Esophagus muscularis mucosa (tissue), 4 donors: Measurements from ENCODE around the gene SYT17.

Experiments used
- CTCF ChIP-seq, 3 experiments: fragments of 200-600 bp in 2 of 3; fragments of 450-650 bp in 1 of 3; sonication (generic) in 2 of 3; IDR thresholded peaks; one replicate each; pipeline ENCODE4 v1.5.1; 2017 to 2019; ENCODE audit warnings: antibody characterized with exemption in 3 of 3, mild to moderate bottlenecking in 2 of 3, moderate library complexity in 1 of 3
- EP300 ChIP-seq: sonication (generic); formaldehyde crosslinking; IDR thresholded peaks from one replicate; pipeline ENCODE4 v1.6.1; 2017; ENCODE audit warnings: antibody characterized with exemption
- POLR2A ChIP-seq: fragments of 450-650 bp; IDR thresholded peaks from one replicate; pipeline ENCODE4 v1.6.1; 2017; ENCODE audit warnings: antibody characterized with exemption, moderate library complexity, mild to moderate bottlenecking, low read depth
- POLR2AphosphoS5 ChIP-seq, 2 donors: sonication (generic); formaldehyde crosslinking; IDR thresholded peaks; one replicate each; pipeline ENCODE4 v1.6.1; 2017; ENCODE audit warnings: antibody characterized with exemption in 2 of 2

- TF ChIP-seq POLR2AphosphoS5 (IDR thresholded peaks at IDR 0.05): no peak
- TF ChIP-seq POLR2A: no peak
- no peak for TF ChIP-seq CTCF (IDR thresholded peaks at IDR 0.05)
- TF ChIP-seq EP300: no peak
These were observed 1.1 kb downstream of the SYT17 start for GRCh38 chr16:19169082-19169639.
